Tibial artery (tissue), 4 donors: ENCODE measurements around the gene CLEC7A.

Experiments
- DNase-seq, 2 donors: peaks; one replicate each; pipeline ENCODE4 v3.0.0-alpha.2; 2019
- H3K27ac ChIP-seq, 2 donors: fragments of 200-600 bp; sonication (generic) in 1 of 2; 1 replicate in 1 of 2; 2 replicates in 1 of 2; pipeline ENCODE4 v1.5.1; 2018 to 2019; ENCODE audit warnings: mild to moderate bottlenecking in 1 of 2
- H3K27me3 ChIP-seq, 2 donors: fragments of 200-600 bp; sonication (generic) in 1 of 2; one replicate each; pipeline versions ENCODE4 v1.5.1 to v1.6.0; 2016 to 2019
- H3K36me3 ChIP-seq, 3 donors: fragments of 200-600 bp; sonication (generic) in 2 of 3; one replicate each; pipeline ENCODE4 v1.5.1; 2016 to 2019; ENCODE audit warnings: mild to moderate bottlenecking in 2 of 3
- H3K4me1 ChIP-seq, 4 donors: fragments of 200-600 bp; sonication (generic) in 2 of 4; 1 replicate in 3 of 4; 2 replicates in 1 of 4; pipeline ENCODE4 v1.5.1; 2016 to 2019
- H3K4me3 ChIP-seq, 2 donors: fragments of 200-600 bp; sonication (generic) in 1 of 2; 1 replicate in 1 of 2; 2 replicates in 1 of 2; pipeline ENCODE4 v1.5.1; 2018 to 2019; ENCODE audit warnings: mild to moderate bottlenecking in 2 of 2
- H3K9me3 ChIP-seq, 3 donors: fragments of 200-600 bp; sonication (generic) in 1 of 3; one replicate each; pipeline ENCODE4 v1.5.1; 2016 to 2019
- intact Hi-C: fragments of 100-400 bp; cut with DNase I; formaldehyde crosslinking; loops from one replicate; pipeline ENCODE4 v1.15.0; 2023; ENCODE audit warnings: low total_unique reads
- TF ChIP-seq, protein P1 (sequence below), 2 experiments: fragments of 200-600 bp in 1 of 2; fragments of 450-650 bp in 1 of 2; IDR thresholded peaks; one replicate each; pipeline ENCODE4 v1.5.1; 2017 to 2019; ENCODE audit warnings: antibody characterized with exemption in 2 of 2, mild to moderate bottlenecking in 1 of 2, moderate library complexity in 1 of 2

Gene CLEC7A

GRCh38 chr12:10101648-10102220, 28.3 kb downstream of the CLEC7A start:
- intact Hi-C loops = no loop called here
- no peak overlapping the region for H3K27ac ChIP-seq

DNA sequence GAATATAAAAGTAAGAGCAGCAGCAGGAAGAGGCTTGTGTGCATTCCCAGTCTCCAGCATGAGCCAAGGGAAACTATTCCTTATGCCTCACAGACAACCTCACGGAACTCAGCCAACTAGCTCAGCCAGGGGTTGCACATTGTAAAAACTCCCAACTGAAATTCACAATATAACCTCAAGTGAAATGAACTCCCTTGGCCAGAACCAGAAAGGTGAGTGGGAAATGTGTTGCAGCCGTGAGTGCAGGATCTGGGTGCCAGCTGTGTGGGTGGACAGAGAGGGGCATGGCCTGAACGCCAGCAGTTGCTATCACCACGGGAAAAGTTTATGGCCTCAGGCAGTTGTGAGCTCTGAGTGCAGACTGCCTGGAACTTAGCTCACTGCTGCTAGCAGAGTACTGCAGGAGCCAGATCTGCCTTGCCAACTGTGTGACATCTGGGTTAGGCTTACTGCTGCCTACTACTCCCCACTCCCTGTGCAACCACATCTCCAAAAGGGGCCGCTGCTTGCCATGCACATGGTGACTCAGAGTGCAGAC, 28.9 kb downstream of the CLEC7A start:
- Histone ChIP-seq H3K4me1 (peaks cover 0 to 15% (median 6%) of the 10 kb centered on the region in 4 donors), H3K27me3 (no peaks in the 10 kb centered on the region), H3K9me3 (no peaks in the 10 kb centered on the region), H3K36me3 (no peaks in the 10 kb centered on the region), H3K4me3 (no peak overlapping the region), H3K27ac (no peak overlapping the region)
- intact Hi-C loops = no loop called here
- TF ChIP-seq, protein P1, sequence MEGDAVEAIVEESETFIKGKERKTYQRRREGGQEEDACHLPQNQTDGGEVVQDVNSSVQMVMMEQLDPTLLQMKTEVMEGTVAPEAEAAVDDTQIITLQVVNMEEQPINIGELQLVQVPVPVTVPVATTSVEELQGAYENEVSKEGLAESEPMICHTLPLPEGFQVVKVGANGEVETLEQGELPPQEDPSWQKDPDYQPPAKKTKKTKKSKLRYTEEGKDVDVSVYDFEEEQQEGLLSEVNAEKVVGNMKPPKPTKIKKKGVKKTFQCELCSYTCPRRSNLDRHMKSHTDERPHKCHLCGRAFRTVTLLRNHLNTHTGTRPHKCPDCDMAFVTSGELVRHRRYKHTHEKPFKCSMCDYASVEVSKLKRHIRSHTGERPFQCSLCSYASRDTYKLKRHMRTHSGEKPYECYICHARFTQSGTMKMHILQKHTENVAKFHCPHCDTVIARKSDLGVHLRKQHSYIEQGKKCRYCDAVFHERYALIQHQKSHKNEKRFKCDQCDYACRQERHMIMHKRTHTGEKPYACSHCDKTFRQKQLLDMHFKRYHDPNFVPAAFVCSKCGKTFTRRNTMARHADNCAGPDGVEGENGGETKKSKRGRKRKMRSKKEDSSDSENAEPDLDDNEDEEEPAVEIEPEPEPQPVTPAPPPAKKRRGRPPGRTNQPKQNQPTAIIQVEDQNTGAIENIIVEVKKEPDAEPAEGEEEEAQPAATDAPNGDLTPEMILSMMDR (IDR thresholded peaks at IDR 0.05) = no peak
- peak in 1 of 2 donors; percentile 34 for DNase-seq

More at GRCh38 chr12:10101648-10102220, 28.3 kb downstream of the CLEC7A start:
- TF ChIP-seq, protein P1 (IDR thresholded peaks at IDR 0.05) = no peak
- H3K27me3 ChIP-seq = no peaks in the 10 kb centered on the region
- H3K4me3 ChIP-seq = no peak overlapping the region
- DNase-seq = no peak
- no peaks in the 10 kb centered on the region for H3K9me3 ChIP-seq
- H3K36me3 ChIP-seq = no peaks in the 10 kb centered on the region
- peaks cover 0 to 15% (median 6%) of the 10 kb centered on the region in 4 donors for H3K4me1 ChIP-seq

DNA sequence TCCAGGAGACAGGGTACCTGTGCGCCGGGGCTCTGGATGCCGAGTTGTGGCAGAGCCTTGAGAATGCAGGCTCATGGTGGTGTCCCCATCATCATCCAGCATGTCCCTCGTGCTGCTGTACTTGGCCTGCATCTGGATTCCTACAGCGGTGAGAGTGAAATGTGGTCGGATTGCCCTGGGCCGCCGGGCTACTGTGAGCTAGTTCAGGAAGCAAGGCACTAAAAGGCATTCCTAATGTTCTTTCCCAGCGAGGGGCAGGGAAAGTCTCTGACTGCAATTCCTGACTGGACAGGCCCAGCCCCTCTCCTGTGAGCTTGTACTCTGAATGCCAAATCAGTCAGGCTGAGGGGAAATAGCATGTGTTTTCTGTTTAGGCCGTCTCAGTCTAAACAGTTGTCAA, 31.2 kb downstream of the CLEC7A start, which contains the start of gene CLEC1A:
TSS of gene CLEC1A (minus strand) at position 195 of the 400 bp plus-strand sequence. CDS start at position 132, 63 bp downstream.
- Histone ChIP-seq H3K27me3 (no peaks in the 10 kb centered on the region), H3K4me1 (peaks cover 0 to 15% (median 6%) of the 10 kb centered on the region in 4 donors), H3K36me3 (no peaks in the 10 kb centered on the region), H3K9me3 (no peaks in the 10 kb centered on the region), H3K27ac (no peak within 1 kb of the TSS), H3K4me3 (peak within 1 kb of the TSS in 1 of 2 donors; percentile 9)
- intact Hi-C loops = no loop called here
- TF ChIP-seq, protein P1 (IDR thresholded peaks at IDR 0.05) = no peak
- DNase-seq = peak in 1 of 2 donors; percentile 24

DNA sequence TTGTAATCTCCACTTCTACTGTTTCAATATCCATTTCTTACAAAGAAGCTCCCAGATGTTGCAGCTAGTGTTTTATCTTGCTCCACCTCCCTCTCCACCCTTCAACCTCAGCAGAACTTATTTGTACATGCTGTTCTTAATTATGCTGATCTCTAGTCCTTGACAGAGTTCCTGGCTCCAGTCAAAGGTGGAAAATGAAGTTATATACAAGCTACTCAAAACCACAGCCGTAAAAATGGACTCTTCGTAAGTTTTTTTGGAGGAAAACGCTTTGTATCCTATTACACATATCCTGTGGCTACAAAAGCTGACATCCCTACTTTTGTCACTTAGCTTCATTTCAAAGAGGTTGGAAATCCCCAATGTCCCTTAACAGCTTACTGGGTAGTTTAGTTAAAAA, 32.5 kb downstream of the CLEC7A start:
- intact Hi-C loops = no loop called here
- no peak for DNase-seq

DNA sequence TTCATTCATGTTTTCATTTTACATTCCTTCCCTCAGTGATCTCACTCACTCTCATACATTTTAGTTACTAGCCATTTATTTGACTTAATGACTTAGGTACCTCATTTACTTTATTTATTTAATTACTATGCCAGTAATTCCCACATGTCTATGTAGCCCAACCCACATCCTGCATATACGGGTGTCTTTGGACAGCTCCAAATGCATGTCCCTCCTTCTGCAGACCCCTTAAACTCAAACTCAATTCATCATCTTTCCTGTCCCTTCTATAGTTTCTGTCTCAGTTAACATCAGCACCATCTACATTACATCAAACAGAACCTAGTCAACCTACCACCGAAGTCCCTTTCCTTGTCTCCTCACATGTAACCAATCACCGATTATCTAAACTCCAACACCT, 34.0 kb downstream of the CLEC7A start:
- peaks cover 0 to 8% (median 2%) of the 10 kb centered on the region in 4 donors for H3K4me1 ChIP-seq
- no peaks in the 10 kb centered on the region for H3K36me3 ChIP-seq
- no peaks in the 10 kb centered on the region for H3K27me3 ChIP-seq
- TF ChIP-seq, protein P1 (IDR thresholded peaks at IDR 0.05) = no peak
- intact Hi-C loops = no loop called here
- no peaks in the 10 kb centered on the region for H3K9me3 ChIP-seq
- H3K4me3 ChIP-seq = no peak overlapping the region
- DNase-seq = no peak
- H3K27ac ChIP-seq = no peak overlapping the region

More for the DNA sequence above, 32.5 kb downstream of the CLEC7A start:
- no peaks in the 10 kb centered on the region for H3K27me3 ChIP-seq
- TF ChIP-seq, protein P1 (IDR thresholded peaks at IDR 0.05) = no peak
- no peak overlapping the region for H3K27ac ChIP-seq
- H3K9me3 ChIP-seq = no peaks in the 10 kb centered on the region
- H3K4me1 ChIP-seq = peaks cover 0 to 20% (median 6%) of the 10 kb centered on the region in 4 donors
- H3K36me3 ChIP-seq = no peaks in the 10 kb centered on the region
- no peak overlapping the region for H3K4me3 ChIP-seq
